ENCODE data around the gene SHLD3.

DNA sequence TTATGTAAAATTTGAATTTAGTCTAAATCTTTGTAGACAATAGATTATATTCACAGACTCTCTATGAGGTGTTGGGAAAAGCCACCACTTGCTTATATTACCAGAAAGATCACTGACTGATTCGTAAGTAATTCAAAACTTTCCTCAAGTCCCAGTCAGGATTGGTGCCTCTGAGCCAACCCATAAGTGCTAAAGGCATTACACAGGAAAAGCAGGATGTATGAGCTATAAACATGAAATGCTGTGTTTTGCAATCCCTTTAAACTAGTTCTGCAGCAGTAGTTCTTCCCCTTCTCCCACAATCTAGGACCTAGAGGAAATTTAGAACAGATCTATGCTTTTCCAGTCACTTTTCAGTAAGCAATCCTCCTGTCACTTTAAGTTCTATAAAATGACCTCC is 48.0 kb downstream of the SHLD3 start:
- TF ChIP-seq, protein P1, sequence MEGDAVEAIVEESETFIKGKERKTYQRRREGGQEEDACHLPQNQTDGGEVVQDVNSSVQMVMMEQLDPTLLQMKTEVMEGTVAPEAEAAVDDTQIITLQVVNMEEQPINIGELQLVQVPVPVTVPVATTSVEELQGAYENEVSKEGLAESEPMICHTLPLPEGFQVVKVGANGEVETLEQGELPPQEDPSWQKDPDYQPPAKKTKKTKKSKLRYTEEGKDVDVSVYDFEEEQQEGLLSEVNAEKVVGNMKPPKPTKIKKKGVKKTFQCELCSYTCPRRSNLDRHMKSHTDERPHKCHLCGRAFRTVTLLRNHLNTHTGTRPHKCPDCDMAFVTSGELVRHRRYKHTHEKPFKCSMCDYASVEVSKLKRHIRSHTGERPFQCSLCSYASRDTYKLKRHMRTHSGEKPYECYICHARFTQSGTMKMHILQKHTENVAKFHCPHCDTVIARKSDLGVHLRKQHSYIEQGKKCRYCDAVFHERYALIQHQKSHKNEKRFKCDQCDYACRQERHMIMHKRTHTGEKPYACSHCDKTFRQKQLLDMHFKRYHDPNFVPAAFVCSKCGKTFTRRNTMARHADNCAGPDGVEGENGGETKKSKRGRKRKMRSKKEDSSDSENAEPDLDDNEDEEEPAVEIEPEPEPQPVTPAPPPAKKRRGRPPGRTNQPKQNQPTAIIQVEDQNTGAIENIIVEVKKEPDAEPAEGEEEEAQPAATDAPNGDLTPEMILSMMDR (conservative IDR thresholded peaks at IDR 0.05 in 1 of 2, IDR thresholded peaks at IDR 0.05 in 1 of 2; ENCODE audit: low read depth in 1 of 2, low read length in 2 of 2), result no peak
- TF ChIP-seq EZH2 (IDR thresholded peaks at IDR 0.05; ENCODE audit: low read length, missing control alignments), result no peak

All from fibroblast of lung (primary cell).